ENCODE results near the gene PICK1. TPM values are rescaled to one million over a fixed set of nuclear protein-coding genes. Genes with fewer than 3 reads are reported as not detected.

Gene PICK1
- polyA plus RNA-seq, 1 donor, result 32.0 TPM

- Histone ChIP-seq H3K9me3 (ENCODE audit: control insufficient read depth, low read depth, low read length) (no peaks in the 10 kb centered on the region), H3K27me3 (ENCODE audit: control insufficient read depth, insufficient read depth, low read length) (peaks cover 3% of the 10 kb centered on the region), H3K27ac (ENCODE audit: low read length) (no peak overlapping the region), H3K36me3 (ENCODE audit: control insufficient read depth, insufficient read depth, low read length) (no peaks in the 10 kb centered on the region), H3K4me3 (ENCODE audit: low read length) (no peak overlapping the region), H3K4me1 (ENCODE audit: control insufficient read depth, insufficient read depth, low read length) (no peaks in the 10 kb centered on the region)
- no CpG with 5 or more reads among the region's 8 CpGs for WGBS (ENCODE audit: insufficient coverage, low lambda C conversion rate)
- no peak for DNase-seq
These were observed 5.9 kb upstream of the PICK1 start for GRCh38 chr22:38051261-38051660.

- no peaks in the 10 kb centered on the region for H3K36me3 ChIP-seq (ENCODE audit: control insufficient read depth, insufficient read depth, low read length)
- peaks cover 4% of the 10 kb centered on the region for H3K4me1 ChIP-seq (ENCODE audit: control insufficient read depth, insufficient read depth, low read length)
- no CpG with 5 or more reads among the region's 30 CpGs for WGBS (ENCODE audit: insufficient coverage, low lambda C conversion rate)
- DNase-seq, result peak; percentile 74
- no peaks in the 10 kb centered on the region for H3K9me3 ChIP-seq (ENCODE audit: control insufficient read depth, low read depth, low read length)
- no peak overlapping the region for H3K27ac ChIP-seq (ENCODE audit: low read length)
- H3K4me3 ChIP-seq (ENCODE audit: low read length), result no peak overlapping the region
- no peaks in the 10 kb centered on the region for H3K27me3 ChIP-seq (ENCODE audit: control insufficient read depth, insufficient read depth, low read length)
These were observed 5.0 kb upstream of the PICK1 start for GRCh38 chr22:38051900-38052862.

- DNase-seq, result no peak
- no peak overlapping the region for H3K27ac ChIP-seq (ENCODE audit: low read length)
- peaks cover 53% of the 10 kb centered on the region for H3K36me3 ChIP-seq (ENCODE audit: control insufficient read depth, insufficient read depth, low read length)
- H3K9me3 ChIP-seq (ENCODE audit: control insufficient read depth, low read depth, low read length), result no peaks in the 10 kb centered on the region
- no peak overlapping the region for H3K4me3 ChIP-seq (ENCODE audit: low read length)
- H3K27me3 ChIP-seq (ENCODE audit: control insufficient read depth, insufficient read depth, low read length), result no peaks in the 10 kb centered on the region
- peaks cover 6% of the 10 kb centered on the region for H3K4me1 ChIP-seq (ENCODE audit: control insufficient read depth, insufficient read depth, low read length)
- WGBS (ENCODE audit: insufficient coverage, low lambda C conversion rate), result 92% methylated on average over 2 of the region's 6 CpGs
These were observed 5.6 kb downstream of the PICK1 start for GRCh38 chr22:38062791-38063190.

GRCh38 chr22:38065539-38065938 lies 8.3 kb downstream of the PICK1 start:
- Histone ChIP-seq H3K36me3 (ENCODE audit: control insufficient read depth, insufficient read depth, low read length) (peaks cover 56% of the 10 kb centered on the region), H3K4me1 (ENCODE audit: control insufficient read depth, insufficient read depth, low read length) (peaks cover 17% of the 10 kb centered on the region), H3K27ac (ENCODE audit: low read length) (no peak overlapping the region), H3K27me3 (ENCODE audit: control insufficient read depth, insufficient read depth, low read length) (no peaks in the 10 kb centered on the region), H3K4me3 (ENCODE audit: low read length) (no peak overlapping the region), H3K9me3 (ENCODE audit: control insufficient read depth, low read depth, low read length) (no peaks in the 10 kb centered on the region)
- no peak for DNase-seq
- WGBS (ENCODE audit: insufficient coverage, low lambda C conversion rate), result no CpG with 5 or more reads among the region's 8 CpGs

- WGBS (ENCODE audit: insufficient coverage, low lambda C conversion rate), result no CpG with 5 or more reads among the region's 13 CpGs
- H3K36me3 ChIP-seq (ENCODE audit: control insufficient read depth, insufficient read depth, low read length), result peaks cover 61% of the 10 kb centered on the region
- H3K4me1 ChIP-seq (ENCODE audit: control insufficient read depth, insufficient read depth, low read length), result peaks cover 17% of the 10 kb centered on the region
These were observed 9.3 kb downstream of the PICK1 start for GRCh38 chr22:38066381-38067027.

GRCh38 chr22:38067028-38067415 lies 9.8 kb downstream of the PICK1 start:
- no peak for DNase-seq
- Histone ChIP-seq H3K27me3 (ENCODE audit: control insufficient read depth, insufficient read depth, low read length) (no peaks in the 10 kb centered on the region), H3K4me1 (ENCODE audit: control insufficient read depth, insufficient read depth, low read length) (peaks cover 17% of the 10 kb centered on the region), H3K27ac (ENCODE audit: low read length) (no peak overlapping the region), H3K9me3 (ENCODE audit: control insufficient read depth, low read depth, low read length) (no peaks in the 10 kb centered on the region), H3K4me3 (ENCODE audit: low read length) (no peak overlapping the region), H3K36me3 (ENCODE audit: control insufficient read depth, insufficient read depth, low read length) (peaks cover 61% of the 10 kb centered on the region)
- 80% methylated on average over 1 of the region's 8 CpGs for WGBS (ENCODE audit: insufficient coverage, low lambda C conversion rate)

More at GRCh38 chr22:38066381-38067027, 9.3 kb downstream of the PICK1 start:
- no peak for DNase-seq
- H3K27me3 ChIP-seq (ENCODE audit: control insufficient read depth, insufficient read depth, low read length), result no peaks in the 10 kb centered on the region
- H3K9me3 ChIP-seq (ENCODE audit: control insufficient read depth, low read depth, low read length), result no peaks in the 10 kb centered on the region
- no peak overlapping the region for H3K4me3 ChIP-seq (ENCODE audit: low read length)
- H3K27ac ChIP-seq (ENCODE audit: low read length), result no peak overlapping the region

- H3K27ac ChIP-seq (ENCODE audit: low read length), result peak overlapping the region; percentile 58
- H3K36me3 ChIP-seq (ENCODE audit: control insufficient read depth, insufficient read depth, low read length), result peaks cover 67% of the 10 kb centered on the region
- no peak overlapping the region for H3K4me3 ChIP-seq (ENCODE audit: low read length)
- no peaks in the 10 kb centered on the region for H3K27me3 ChIP-seq (ENCODE audit: control insufficient read depth, insufficient read depth, low read length)
- H3K9me3 ChIP-seq (ENCODE audit: control insufficient read depth, low read depth, low read length), result no peaks in the 10 kb centered on the region
- no CpG with 5 or more reads among the region's 13 CpGs for WGBS (ENCODE audit: insufficient coverage, low lambda C conversion rate)
- peak; percentile 59 to 78 for DNase-seq
- peaks cover 17% of the 10 kb centered on the region for H3K4me1 ChIP-seq (ENCODE audit: control insufficient read depth, insufficient read depth, low read length)
These were observed 10.7 kb downstream of the PICK1 start for GRCh38 chr22:38067761-38068360.

GRCh38 chr22:38068641-38069371 lies 11.6 kb downstream of the PICK1 start:
- Histone ChIP-seq H3K27me3 (ENCODE audit: control insufficient read depth, insufficient read depth, low read length) (no peaks in the 10 kb centered on the region), H3K4me3 (ENCODE audit: low read length) (no peak overlapping the region), H3K4me1 (ENCODE audit: control insufficient read depth, insufficient read depth, low read length) (peaks cover 17% of the 10 kb centered on the region), H3K9me3 (ENCODE audit: control insufficient read depth, low read depth, low read length) (no peaks in the 10 kb centered on the region), H3K36me3 (ENCODE audit: control insufficient read depth, insufficient read depth, low read length) (peaks cover 76% of the 10 kb centered on the region), H3K27ac (ENCODE audit: low read length) (no peak overlapping the region)
- DNase-seq, result no peak
- no CpG with 5 or more reads among the region's 13 CpGs for WGBS (ENCODE audit: insufficient coverage, low lambda C conversion rate)

GRCh38 chr22:38069372-38070249 lies 12.4 kb downstream of the PICK1 start:
- Histone ChIP-seq H3K9me3 (ENCODE audit: control insufficient read depth, low read depth, low read length) (peaks cover 2% of the 10 kb centered on the region), H3K4me3 (ENCODE audit: low read length) (no peak overlapping the region), H3K4me1 (ENCODE audit: control insufficient read depth, insufficient read depth, low read length) (peaks cover 17% of the 10 kb centered on the region), H3K36me3 (ENCODE audit: control insufficient read depth, insufficient read depth, low read length) (peaks cover 75% of the 10 kb centered on the region), H3K27me3 (ENCODE audit: control insufficient read depth, insufficient read depth, low read length) (no peaks in the 10 kb centered on the region), H3K27ac (ENCODE audit: low read length) (no peak overlapping the region)
- DNase-seq, result peak in 1 of 2 donors; percentile 37
- WGBS (ENCODE audit: insufficient coverage, low lambda C conversion rate), result 79% methylated on average over 2 of the region's 21 CpGs
